PFSK-1 (cell line): ENCODE data around the gene MACROD1.

ENCODE experiments used
- POLR2AphosphoS5 ChIP-seq: IDR thresholded peaks from 2 replicates; pipeline ENCODE4 v1.6.1; 2012; ENCODE audit warnings: low read depth, mild to moderate bottlenecking, control low read depth, low read length, moderate library complexity
- SIN3A ChIP-seq: IDR thresholded peaks from 2 replicates; pipeline ENCODE4 v1.6.1; 2012; ENCODE audit warnings: mild to moderate bottlenecking, low read length, moderate library complexity, borderline replicate concordance; ENCODE audit not compliant: insufficient read depth
- TAF1 ChIP-seq: IDR thresholded peaks from 2 replicates; pipeline ENCODE4 v1.6.1; 2012; ENCODE audit warnings: low read length, control low read depth, borderline replicate concordance; ENCODE audit not compliant: insufficient read depth
- TF ChIP-seq, protein P1 (sequence below), 2 experiments: IDR thresholded peaks; 2 replicates each; pipeline versions ENCODE4 v1.6.1 to v1.8.0; 2011 to 2012; ENCODE audit warnings: low read depth in 2 of 2, low read length in 2 of 2, control low read depth in 1 of 2, inconsistent platforms in 1 of 2, mild to moderate bottlenecking in 1 of 2, moderate library complexity in 1 of 2; ENCODE audit not compliant: insufficient read depth in 1 of 2

DNA sequence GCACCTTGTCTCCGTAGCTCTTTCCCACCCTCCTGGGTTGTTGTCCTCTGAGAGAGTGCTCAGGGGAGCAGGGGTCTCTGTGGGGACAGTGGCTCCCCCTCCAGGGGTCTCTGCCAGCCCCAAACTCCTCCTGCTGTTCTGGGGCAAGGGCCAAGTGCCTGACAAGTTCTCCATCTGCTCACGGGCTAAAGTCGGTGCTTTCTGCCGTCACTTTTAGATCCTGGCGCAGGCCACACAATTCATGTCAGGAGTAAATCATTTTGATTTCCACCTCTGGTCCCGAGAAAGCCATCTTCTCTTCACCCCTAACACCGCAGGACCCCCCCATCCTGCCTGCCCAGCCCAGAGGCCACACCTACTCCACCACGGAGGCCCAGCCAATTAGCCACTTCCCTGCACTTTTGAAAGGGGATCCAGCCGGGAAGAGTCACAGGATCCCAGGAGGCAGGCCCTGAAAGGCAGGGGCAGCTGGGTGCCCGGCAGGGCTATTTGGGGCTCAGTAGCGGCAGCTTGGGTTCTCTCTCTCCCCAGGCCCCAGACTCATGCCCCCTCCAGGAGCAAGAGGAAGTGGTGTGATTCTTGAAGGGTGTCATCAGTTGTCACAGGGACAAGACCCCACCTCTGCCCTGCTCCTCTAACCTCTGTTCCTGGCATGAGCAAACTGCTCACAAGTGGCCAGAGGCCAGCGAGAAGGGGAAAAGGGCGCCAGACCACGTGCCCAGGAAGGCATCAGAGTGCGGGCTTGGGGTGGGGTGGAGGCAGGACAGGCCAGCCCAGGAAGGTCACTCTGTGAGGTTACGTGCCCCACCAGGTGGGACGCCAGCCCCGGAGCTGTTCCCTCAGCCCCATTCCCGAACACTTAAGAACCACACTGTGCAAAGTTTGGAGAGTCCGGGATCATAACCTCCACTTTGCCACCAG is 1.3 kb downstream of the MACROD1 start:
- TF ChIP-seq POLR2AphosphoS5 (no peak), TAF1 (no peak), SIN3A (no peak)
- TF ChIP-seq, protein P1, sequence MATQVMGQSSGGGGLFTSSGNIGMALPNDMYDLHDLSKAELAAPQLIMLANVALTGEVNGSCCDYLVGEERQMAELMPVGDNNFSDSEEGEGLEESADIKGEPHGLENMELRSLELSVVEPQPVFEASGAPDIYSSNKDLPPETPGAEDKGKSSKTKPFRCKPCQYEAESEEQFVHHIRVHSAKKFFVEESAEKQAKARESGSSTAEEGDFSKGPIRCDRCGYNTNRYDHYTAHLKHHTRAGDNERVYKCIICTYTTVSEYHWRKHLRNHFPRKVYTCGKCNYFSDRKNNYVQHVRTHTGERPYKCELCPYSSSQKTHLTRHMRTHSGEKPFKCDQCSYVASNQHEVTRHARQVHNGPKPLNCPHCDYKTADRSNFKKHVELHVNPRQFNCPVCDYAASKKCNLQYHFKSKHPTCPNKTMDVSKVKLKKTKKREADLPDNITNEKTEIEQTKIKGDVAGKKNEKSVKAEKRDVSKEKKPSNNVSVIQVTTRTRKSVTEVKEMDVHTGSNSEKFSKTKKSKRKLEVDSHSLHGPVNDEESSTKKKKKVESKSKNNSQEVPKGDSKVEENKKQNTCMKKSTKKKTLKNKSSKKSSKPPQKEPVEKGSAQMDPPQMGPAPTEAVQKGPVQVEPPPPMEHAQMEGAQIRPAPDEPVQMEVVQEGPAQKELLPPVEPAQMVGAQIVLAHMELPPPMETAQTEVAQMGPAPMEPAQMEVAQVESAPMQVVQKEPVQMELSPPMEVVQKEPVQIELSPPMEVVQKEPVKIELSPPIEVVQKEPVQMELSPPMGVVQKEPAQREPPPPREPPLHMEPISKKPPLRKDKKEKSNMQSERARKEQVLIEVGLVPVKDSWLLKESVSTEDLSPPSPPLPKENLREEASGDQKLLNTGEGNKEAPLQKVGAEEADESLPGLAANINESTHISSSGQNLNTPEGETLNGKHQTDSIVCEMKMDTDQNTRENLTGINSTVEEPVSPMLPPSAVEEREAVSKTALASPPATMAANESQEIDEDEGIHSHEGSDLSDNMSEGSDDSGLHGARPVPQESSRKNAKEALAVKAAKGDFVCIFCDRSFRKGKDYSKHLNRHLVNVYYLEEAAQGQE (IDR thresholded peaks at IDR 0.05; ENCODE audit: insufficient read depth in 1 of 2, low read depth in 2 of 2, low read length in 2 of 2): no peak
